Measurements from ENCODE around the gene AGPAT3.
A peak's percentile ranks its signal among the peaks of the same experiment; 100 is the strongest.

AGPAT3 gene

GRCh38 chr21:43944078-43944633 lies 79.1 kb downstream of the AGPAT3 start:
- H3K27ac ChIP-seq: peak overlapping the region; percentile 32; the same call in 1 of the 2 replicates
- no peak for TF ChIP-seq CTCF (conservative IDR thresholded peaks at IDR 0.05)

GRCh38 chr21:43944757-43945156 lies 79.7 kb downstream of the AGPAT3 start:
- TF ChIP-seq CTCF (conservative IDR thresholded peaks at IDR 0.05): no peak

GRCh38 chr21:43948740-43949498 lies 83.9 kb downstream of the AGPAT3 start:
- TF ChIP-seq CTCF (conservative IDR thresholded peaks at IDR 0.05): no peak
- H3K27ac ChIP-seq: no peak overlapping the region

More at GRCh38 chr21:43944757-43945156, 79.7 kb downstream of the AGPAT3 start:
- peak overlapping the region; percentile 32; the same call in 1 of the 2 replicates for H3K27ac ChIP-seq

GRCh38 chr21:43949499-43950208 lies 84.6 kb downstream of the AGPAT3 start:
- no peak for TF ChIP-seq CTCF (conservative IDR thresholded peaks at IDR 0.05)
- H3K27ac ChIP-seq: no peak overlapping the region

DNA sequence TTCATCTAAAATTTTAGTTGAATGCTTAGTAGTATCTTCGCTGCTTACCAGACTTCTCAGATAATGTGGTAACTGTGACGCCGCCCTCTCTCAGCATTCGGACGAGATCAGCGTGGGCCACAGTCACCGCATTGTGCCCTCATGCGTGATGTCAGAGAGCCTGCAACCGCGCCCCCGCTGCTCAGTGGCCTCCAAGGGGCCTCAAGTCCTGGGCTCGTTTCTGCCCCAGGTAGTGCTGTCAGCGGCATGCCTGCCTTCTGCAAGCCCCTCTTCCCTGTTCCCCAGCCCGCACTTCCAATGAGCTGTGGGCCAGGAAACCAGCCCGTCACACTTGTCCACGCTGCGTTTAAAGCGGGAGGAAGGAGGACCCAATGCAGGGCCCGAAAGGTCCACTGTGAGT lies 85.5 kb downstream of the AGPAT3 start:
- no peak overlapping the region for H3K27ac ChIP-seq
- no peak for TF ChIP-seq CTCF (conservative IDR thresholded peaks at IDR 0.05)

DNA sequence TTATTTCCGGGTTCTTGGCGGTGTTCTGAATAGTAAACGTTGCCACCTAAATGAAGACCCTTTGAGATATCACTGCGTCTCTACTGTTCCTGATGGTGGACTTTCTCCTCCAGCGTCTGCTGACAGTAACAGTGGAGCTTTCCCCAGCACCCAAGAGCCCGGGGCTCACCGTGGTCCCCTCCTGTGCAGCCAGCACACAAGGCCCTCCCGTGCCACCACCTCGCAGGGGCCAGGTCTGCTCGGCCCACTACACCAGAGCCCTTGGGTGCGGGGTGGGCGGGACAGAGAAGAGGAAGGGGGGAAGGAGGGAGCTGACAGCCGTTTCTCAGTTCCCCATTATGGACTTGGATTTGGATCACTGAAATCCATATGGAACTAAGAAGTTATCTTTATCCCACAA lies 85.9 kb downstream of the AGPAT3 start:
- H3K27ac ChIP-seq: no peak overlapping the region
- no peak for TF ChIP-seq CTCF (conservative IDR thresholded peaks at IDR 0.05)
